Measurements from ENCODE around the gene CD300E.

CD300E gene

DNA sequence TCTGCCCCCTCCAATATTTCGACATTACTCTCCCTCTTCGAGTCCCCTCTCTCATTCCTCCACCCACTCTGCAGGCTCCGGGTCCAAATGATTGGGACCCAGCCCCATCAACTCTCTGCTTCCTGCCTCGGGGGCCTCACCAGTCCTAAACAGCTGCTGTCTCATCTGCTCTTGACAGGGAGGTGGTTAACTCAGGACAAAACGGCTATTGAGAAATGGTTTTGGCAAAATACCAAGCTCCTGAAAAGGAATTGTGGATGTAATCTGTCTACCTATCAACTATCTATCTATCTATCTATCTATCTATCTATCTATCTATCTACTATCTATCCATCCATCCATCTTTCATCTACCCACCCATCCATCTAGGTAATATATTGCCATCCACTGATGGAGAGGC lies 58.4 kb downstream of the CD300E start:
- no peak for FAIRE-seq
- no peak for DNase-seq (ENCODE audit: insufficient read length, low spot score)
- TF ChIP-seq, protein P1, sequence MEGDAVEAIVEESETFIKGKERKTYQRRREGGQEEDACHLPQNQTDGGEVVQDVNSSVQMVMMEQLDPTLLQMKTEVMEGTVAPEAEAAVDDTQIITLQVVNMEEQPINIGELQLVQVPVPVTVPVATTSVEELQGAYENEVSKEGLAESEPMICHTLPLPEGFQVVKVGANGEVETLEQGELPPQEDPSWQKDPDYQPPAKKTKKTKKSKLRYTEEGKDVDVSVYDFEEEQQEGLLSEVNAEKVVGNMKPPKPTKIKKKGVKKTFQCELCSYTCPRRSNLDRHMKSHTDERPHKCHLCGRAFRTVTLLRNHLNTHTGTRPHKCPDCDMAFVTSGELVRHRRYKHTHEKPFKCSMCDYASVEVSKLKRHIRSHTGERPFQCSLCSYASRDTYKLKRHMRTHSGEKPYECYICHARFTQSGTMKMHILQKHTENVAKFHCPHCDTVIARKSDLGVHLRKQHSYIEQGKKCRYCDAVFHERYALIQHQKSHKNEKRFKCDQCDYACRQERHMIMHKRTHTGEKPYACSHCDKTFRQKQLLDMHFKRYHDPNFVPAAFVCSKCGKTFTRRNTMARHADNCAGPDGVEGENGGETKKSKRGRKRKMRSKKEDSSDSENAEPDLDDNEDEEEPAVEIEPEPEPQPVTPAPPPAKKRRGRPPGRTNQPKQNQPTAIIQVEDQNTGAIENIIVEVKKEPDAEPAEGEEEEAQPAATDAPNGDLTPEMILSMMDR (IDR thresholded peaks at IDR 0.05; ENCODE audit: insufficient read depth, missing control alignments): no peak

DNA sequence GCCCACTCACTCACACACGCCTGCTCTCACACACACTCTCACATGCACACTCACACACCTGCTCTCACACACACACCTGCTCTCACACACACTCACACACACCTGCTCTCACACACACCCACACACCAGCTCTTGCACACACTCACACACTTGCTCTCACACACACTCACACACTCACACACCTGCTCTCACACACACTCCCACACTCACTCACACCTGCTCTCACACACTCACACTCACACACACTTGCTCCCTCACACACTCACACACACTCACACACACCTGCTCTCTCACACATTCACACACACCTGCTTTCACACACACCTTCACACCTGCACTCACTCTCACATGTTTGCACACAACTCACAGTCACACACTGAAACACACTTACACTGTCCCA lies 60.2 kb downstream of the CD300E start:
- FAIRE-seq (no peak), DNase-seq (ENCODE audit: insufficient read length, low spot score) (no peak)
- TF ChIP-seq, protein P1 (IDR thresholded peaks at IDR 0.05; ENCODE audit: insufficient read depth, missing control alignments): no peak

DNA sequence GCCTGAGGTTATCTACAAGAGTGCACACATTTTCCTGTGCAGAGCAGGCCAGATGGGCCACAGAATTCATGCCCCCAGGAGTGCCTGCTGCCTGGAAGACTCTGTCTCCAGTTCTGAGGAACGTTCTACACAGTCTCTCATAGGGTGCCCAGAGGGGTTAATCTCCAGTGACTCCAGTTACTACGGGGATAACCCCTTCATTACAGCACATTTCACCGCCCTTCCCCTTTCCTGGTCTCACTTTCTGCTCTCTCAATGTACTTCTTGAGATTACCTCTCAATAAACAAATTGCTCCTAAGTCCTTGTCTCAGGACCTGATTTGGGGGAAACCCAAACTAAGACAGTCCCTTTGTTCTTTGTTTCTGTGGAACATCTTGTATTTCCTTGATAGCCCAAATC lies 62.0 kb downstream of the CD300E start:
- FAIRE-seq: no peak
- TF ChIP-seq, protein P1 (IDR thresholded peaks at IDR 0.05; ENCODE audit: insufficient read depth, missing control alignments): no peak

More for the DNA sequence above, 62.0 kb downstream of the CD300E start:
- DNase-seq (ENCODE audit: insufficient read length, low spot score): no peak
